Large intestine (tissue), 3 donors: Measurements from ENCODE around the gene ZP4. TPM values are rescaled to one million over a fixed set of nuclear protein-coding genes. Genes with fewer than 3 reads are reported as not detected.

Experiments
- DNase-seq, 2 donors: peaks; one replicate each; pipeline versions ENCODE4 v3.0.0 to v3.0.0-alpha.2; 2013
- H3K27ac ChIP-seq: one replicate; pipeline ENCODE4 v1.5.1; 2013; ENCODE audit warnings: low read length
- H3K27me3 ChIP-seq: 2 replicates; pipeline ENCODE4 v1.6.1; 2013; ENCODE audit warnings: low read length; ENCODE audit not compliant: control insufficient read depth, insufficient read depth
- H3K36me3 ChIP-seq: 2 replicates; pipeline ENCODE4 v1.6.1; 2013; ENCODE audit warnings: low read length; ENCODE audit not compliant: control insufficient read depth, insufficient read depth
- H3K4me1 ChIP-seq: one replicate; pipeline ENCODE4 v1.6.1; 2013; ENCODE audit warnings: low read length; ENCODE audit not compliant: control insufficient read depth, insufficient read depth
- H3K4me3 ChIP-seq: one replicate; pipeline ENCODE4 v1.5.1; 2013; ENCODE audit warnings: low read length
- H3K9me3 ChIP-seq: one replicate; pipeline ENCODE4 v1.6.1; 2013; ENCODE audit warnings: mild to moderate bottlenecking, low read depth, low read length, moderate library complexity; ENCODE audit not compliant: control insufficient read depth
- WGBS: methylation state at CpG from one replicate; pipeline ENCODE4 v1.1.5; 2013; ENCODE audit warnings: low lambda C conversion rate; ENCODE audit not compliant: insufficient coverage; 5-methylcytosine and 5-hydroxymethylcytosine counted together
- polyA plus RNA-seq: library from polyadenylated mRNA; unstranded; fragments of 120-200 nt; gene quantifications from one replicate; pipeline ENCODE4 v1.2.1, GENCODE V29; 2013

Gene ZP4
- polyA plus RNA-seq, 1 donor = not detected

GRCh38 chr1:237902960-237903743 is 12.4 kb upstream of the ZP4 start:
- Histone ChIP-seq H3K4me3 (no peak overlapping the region), H3K4me1 (no peaks in the 10 kb centered on the region), H3K27ac (no peak overlapping the region), H3K36me3 (no peaks in the 10 kb centered on the region), H3K27me3 (no peaks in the 10 kb centered on the region), H3K9me3 (no peaks in the 10 kb centered on the region)
- DNase-seq = no peak
- WGBS = 88% methylated on average over 2 of the region's 4 CpGs

DNA sequence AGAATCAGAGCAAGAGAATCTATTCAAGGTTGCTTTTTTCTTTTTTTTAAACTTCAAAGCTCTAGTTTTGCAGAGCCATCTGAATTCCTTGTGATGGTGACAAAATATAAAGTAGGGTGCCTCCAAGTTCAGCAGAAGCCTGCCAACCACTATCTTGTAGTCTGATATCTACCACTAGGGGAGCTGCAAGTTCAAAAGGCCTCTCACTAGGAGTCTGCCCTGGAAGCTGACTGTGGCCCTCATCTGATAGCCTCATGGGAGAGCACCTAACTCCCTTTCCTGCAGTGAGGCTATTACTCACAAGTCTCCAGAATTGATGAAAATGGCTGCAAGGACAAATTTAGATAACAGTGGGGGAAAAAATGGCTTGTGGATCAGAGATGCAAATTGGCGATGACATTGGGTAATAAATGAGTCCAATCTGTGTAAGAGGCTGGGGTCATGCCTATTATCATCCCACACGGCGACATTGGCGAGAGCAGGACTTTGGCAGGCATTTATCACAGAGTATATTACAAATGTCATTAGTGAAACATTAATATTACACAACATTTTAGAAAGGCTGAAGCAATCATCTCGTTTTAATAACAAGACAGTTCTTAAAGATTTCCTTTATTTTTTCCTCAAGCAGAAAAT is 10.7 kb upstream of the ZP4 start:
- DNase-seq = peak in 1 of 2 donors; percentile 18
- H3K27me3 ChIP-seq = no peaks in the 10 kb centered on the region
- no peak overlapping the region for H3K4me3 ChIP-seq
- H3K36me3 ChIP-seq = no peaks in the 10 kb centered on the region
- H3K27ac ChIP-seq = no peak overlapping the region
- WGBS = 50% methylated on average over 1 of the region's 5 CpGs
- H3K9me3 ChIP-seq = no peaks in the 10 kb centered on the region
- H3K4me1 ChIP-seq = no peaks in the 10 kb centered on the region

GRCh38 chr1:237895630-237896029 is 4.9 kb upstream of the ZP4 start:
- no peaks in the 10 kb centered on the region for H3K27me3 ChIP-seq
- no peak overlapping the region for H3K4me3 ChIP-seq
- no peaks in the 10 kb centered on the region for H3K9me3 ChIP-seq
- H3K4me1 ChIP-seq = no peaks in the 10 kb centered on the region
- no peak for DNase-seq
- H3K27ac ChIP-seq = no peak overlapping the region
- H3K36me3 ChIP-seq = no peaks in the 10 kb centered on the region

- no CpG with 5 or more reads among the region's 3 CpGs for WGBS
- Histone ChIP-seq H3K27me3 (no peaks in the 10 kb centered on the region), H3K4me3 (no peak overlapping the region), H3K36me3 (no peaks in the 10 kb centered on the region), H3K9me3 (no peaks in the 10 kb centered on the region), H3K4me1 (no peaks in the 10 kb centered on the region), H3K27ac (no peak overlapping the region)
- DNase-seq = no peak
Observed at GRCh38 chr1:237894131-237894530, 3.4 kb upstream of the ZP4 start.

- DNase-seq = no peak
- H3K27me3 ChIP-seq = no peaks in the 10 kb centered on the region
- no peak overlapping the region for H3K27ac ChIP-seq
- no peak overlapping the region for H3K4me3 ChIP-seq
- no peaks in the 10 kb centered on the region for H3K4me1 ChIP-seq
- no CpG with 5 or more reads among the region's 3 CpGs for WGBS
- H3K9me3 ChIP-seq = no peaks in the 10 kb centered on the region
- no peaks in the 10 kb centered on the region for H3K36me3 ChIP-seq
Observed at GRCh38 chr1:237891979-237892378, 1.3 kb upstream of the ZP4 start.

DNA sequence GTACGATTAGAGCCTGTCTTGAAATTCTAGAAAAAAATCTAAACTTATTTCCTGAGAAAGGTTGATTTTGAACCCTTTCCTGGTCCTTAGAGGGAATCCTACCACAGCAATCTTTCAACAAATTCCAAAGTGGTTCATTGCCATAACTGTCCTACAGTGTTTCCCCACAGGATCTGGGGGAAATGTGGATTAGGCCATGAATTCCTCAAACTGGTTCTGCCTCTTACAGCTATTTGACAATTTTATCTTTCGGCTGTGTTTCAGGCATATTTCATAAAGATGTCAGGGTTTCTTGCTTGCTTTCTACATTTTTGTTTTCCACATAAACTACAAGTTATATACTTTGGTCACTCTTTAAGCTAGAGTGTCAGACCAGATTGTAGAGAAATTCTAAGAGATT is 544 bp upstream of the ZP4 start:
- H3K27ac ChIP-seq = no peak overlapping the region
- H3K27me3 ChIP-seq = no peaks in the 10 kb centered on the region
- H3K4me3 ChIP-seq = no peak overlapping the region
- no peaks in the 10 kb centered on the region for H3K4me1 ChIP-seq
- no CpG with 5 or more reads among the region's 2 CpGs for WGBS
- H3K36me3 ChIP-seq = no peaks in the 10 kb centered on the region
- H3K9me3 ChIP-seq = no peaks in the 10 kb centered on the region
- no peak for DNase-seq

DNA sequence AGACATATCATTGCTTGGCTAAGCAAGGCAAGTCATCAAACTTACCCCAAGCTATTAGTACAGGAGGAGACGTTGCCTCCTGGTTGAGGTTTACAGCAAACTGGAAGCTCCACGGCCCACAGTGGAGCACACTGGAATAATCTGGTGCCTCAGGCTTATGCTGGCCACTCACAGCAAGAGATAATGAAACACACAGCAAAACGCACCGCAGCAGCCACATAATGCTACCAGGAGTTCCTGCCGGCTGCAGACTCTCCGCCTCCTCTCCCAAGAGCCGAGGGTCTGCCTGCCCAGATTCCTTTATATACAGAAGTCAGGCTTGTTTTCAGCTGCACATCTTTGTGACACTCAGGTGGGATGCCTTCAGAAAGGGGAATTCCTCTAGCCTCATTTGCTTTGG is 306 bp downstream of the ZP4 start:
- DNase-seq = no peak
- Histone ChIP-seq H3K4me1 (no peaks in the 10 kb centered on the region), H3K9me3 (no peaks in the 10 kb centered on the region), H3K4me3 (no peak overlapping the region), H3K27ac (no peak overlapping the region), H3K27me3 (no peaks in the 10 kb centered on the region), H3K36me3 (no peaks in the 10 kb centered on the region)
- WGBS = no CpG with 5 or more reads among the region's 7 CpGs

- no peaks in the 10 kb centered on the region for H3K27me3 ChIP-seq
- no peak overlapping the region for H3K27ac ChIP-seq
- H3K4me3 ChIP-seq = no peak overlapping the region
- no peaks in the 10 kb centered on the region for H3K4me1 ChIP-seq
- no peaks in the 10 kb centered on the region for H3K36me3 ChIP-seq
- no peaks in the 10 kb centered on the region for H3K9me3 ChIP-seq
- WGBS = no CpG with 5 or more reads among the region's 4 CpGs
- DNase-seq = peak in 1 of 2 donors; percentile 6
Observed at GRCh38 chr1:237888143-237888542, 2.6 kb downstream of the ZP4 start.

DNA sequence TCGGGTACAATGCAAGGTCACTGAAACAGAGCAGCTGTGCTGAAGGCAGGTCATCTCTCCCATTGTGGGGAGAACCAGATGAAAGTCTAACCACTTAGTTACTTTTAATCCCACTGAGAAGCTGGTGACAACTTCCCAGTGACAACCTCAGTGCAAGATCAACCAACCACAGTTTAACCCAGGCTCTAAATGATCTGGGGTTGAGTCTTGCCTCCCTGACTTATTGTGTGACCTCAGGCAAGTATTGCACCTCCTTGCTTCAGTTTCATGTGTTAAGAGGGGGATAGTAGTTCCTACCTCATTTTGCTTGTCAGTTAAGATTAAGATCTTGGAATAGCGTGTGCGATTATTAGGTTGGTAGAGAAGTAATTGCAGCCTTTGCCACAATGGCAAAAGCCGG is 3.2 kb downstream of the ZP4 start:
- Histone ChIP-seq H3K4me1 (no peaks in the 10 kb centered on the region), H3K27me3 (no peaks in the 10 kb centered on the region)
- no peak for DNase-seq

DNA sequence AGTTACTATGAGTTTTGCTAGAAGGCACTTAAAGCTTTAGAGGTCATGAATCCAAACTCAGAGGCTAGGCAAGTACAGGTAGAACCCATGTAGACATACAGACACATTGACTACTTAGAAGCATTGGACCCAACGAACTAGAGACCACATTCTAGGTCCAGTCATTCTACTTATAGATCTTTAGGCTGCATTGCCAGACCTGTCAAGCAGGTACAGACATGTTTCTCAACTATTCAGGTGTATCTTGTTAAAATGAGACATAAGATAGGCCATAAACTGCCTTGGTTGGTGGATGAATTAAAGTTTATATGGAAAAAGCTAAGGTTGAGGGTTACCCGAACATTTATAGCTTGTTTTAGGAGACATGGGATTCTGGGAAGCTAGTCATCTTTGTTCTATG is 6.5 kb downstream of the ZP4 start:
- WGBS = 100% methylated on average over 1 of the region's 2 CpGs
- no peaks in the 10 kb centered on the region for H3K27me3 ChIP-seq
- H3K9me3 ChIP-seq = no peaks in the 10 kb centered on the region
- no peak overlapping the region for H3K4me3 ChIP-seq
- no peak for DNase-seq
- no peaks in the 10 kb centered on the region for H3K4me1 ChIP-seq
- H3K36me3 ChIP-seq = no peaks in the 10 kb centered on the region
- H3K27ac ChIP-seq = no peak overlapping the region

More for the DNA sequence above, 3.2 kb downstream of the ZP4 start:
- WGBS = no CpG with 5 or more reads among the region's 4 CpGs
- H3K27ac ChIP-seq = no peak overlapping the region
- no peaks in the 10 kb centered on the region for H3K36me3 ChIP-seq
- no peaks in the 10 kb centered on the region for H3K9me3 ChIP-seq
- H3K4me3 ChIP-seq = no peak overlapping the region

DNA sequence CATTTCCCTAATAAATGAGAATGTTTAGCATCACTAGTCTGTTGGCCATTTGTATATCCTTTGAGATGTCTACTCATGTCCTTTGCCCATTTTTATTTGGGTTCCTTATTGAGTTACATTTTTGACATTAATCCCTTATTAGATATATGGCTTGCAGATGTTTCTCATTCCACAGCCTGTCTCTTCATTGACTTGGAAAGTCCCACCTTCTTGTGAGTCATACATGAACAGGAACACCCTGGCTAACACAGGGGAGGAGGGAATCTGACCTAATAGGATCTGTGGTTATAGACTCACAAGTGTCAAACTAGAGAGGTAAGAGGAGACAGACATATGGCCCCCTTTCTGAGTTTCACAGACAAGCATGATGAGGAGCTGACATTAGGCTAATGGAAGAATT is 11.5 kb downstream of the ZP4 start:
- no peaks in the 10 kb centered on the region for H3K36me3 ChIP-seq
- no peaks in the 10 kb centered on the region for H3K4me1 ChIP-seq
- no peak overlapping the region for H3K27ac ChIP-seq
- no peak overlapping the region for H3K4me3 ChIP-seq
- H3K9me3 ChIP-seq = no peaks in the 10 kb centered on the region
- no peaks in the 10 kb centered on the region for H3K27me3 ChIP-seq
- no peak for DNase-seq
